Sigmoid colon (tissue), 4 donors: ENCODE data around the gene LSM2.

ENCODE experiments used
- CTCF ChIP-seq, 4 experiments: fragments of 450-650 bp in 3 of 4; fragments of 200-600 bp in 1 of 4; IDR thresholded peaks; one replicate each; pipeline ENCODE4 v1.5.1; 2016 to 2019; ENCODE audit warnings: antibody characterized with exemption in 4 of 4, mild to moderate bottlenecking in 3 of 4, moderate library complexity in 2 of 4
- EP300 ChIP-seq, 4 donors: sonication (generic); formaldehyde crosslinking; IDR thresholded peaks; one replicate each; pipeline ENCODE4 v1.6.1; 2017; ENCODE audit warnings: antibody characterized with exemption in 4 of 4
- POLR2A ChIP-seq, 2 donors: fragments of 450-650 bp; IDR thresholded peaks; one replicate each; pipeline ENCODE4 v1.6.1; 2016; ENCODE audit warnings: antibody characterized with exemption in 2 of 2, mild to moderate bottlenecking in 2 of 2, moderate library complexity in 2 of 2
- POLR2AphosphoS5 ChIP-seq, 4 donors: sonication (generic); formaldehyde crosslinking; IDR thresholded peaks; one replicate each; pipeline ENCODE4 v1.6.1; 2017; ENCODE audit warnings: antibody characterized with exemption in 4 of 4

- TF ChIP-seq POLR2A (IDR thresholded peaks at IDR 0.05) (no peak), CTCF (IDR thresholded peaks at IDR 0.05) (no peak), POLR2AphosphoS5 (IDR thresholded peaks at IDR 0.05) (no peak), EP300 (IDR thresholded peaks at IDR 0.05) (no peak)
Observed at GRCh38 chr6:31775184-31775583, 31.6 kb downstream of the LSM2 start.
